Memory B cell (primary cell): ENCODE measurements around the gene ANXA11.
"Not testable (repeated sequence)": the region's sequence is repeated elsewhere in the genome, so short reads cannot be mapped to it uniquely, and the experiment has no call there.

ENCODE experiments used
- ATAC-seq: fragments of 150-1000 bp; cut with Tn5 transposase; 2 replicates; pipeline ENCODE4 v1.10.0; 2021; ENCODE audit warnings: low read depth, mild to moderate bottlenecking, moderate library complexity
- DNase-seq, 2 donors: peaks; one replicate each; pipeline ENCODE4 v3.0.0; 2022; ENCODE audit warnings: low spot score in 2 of 2
- H3K27ac Mint-ChIP-seq: one replicate; pipeline ENCODE4 v1.8.0; 2022; ENCODE audit warnings: mild to moderate bottlenecking, moderate library complexity, mixed read lengths
- H3K27me3 Mint-ChIP-seq: one replicate; pipeline ENCODE4 v1.8.0; 2022; ENCODE audit warnings: mixed read lengths
- H3K36me3 Mint-ChIP-seq: one replicate; pipeline ENCODE4 v1.8.0; 2022; ENCODE audit warnings: mild to moderate bottlenecking, mixed read lengths
- H3K4me1 Mint-ChIP-seq: one replicate; pipeline ENCODE4 v1.8.0; 2022; ENCODE audit warnings: mixed read lengths
- H3K4me3 Mint-ChIP-seq: one replicate; pipeline ENCODE4 v1.8.0; 2022; ENCODE audit warnings: mild to moderate bottlenecking, moderate library complexity, mixed read lengths
- H3K9me3 Mint-ChIP-seq: one replicate; pipeline ENCODE4 v1.8.0; 2022; ENCODE audit warnings: mixed read lengths

Gene ANXA11

DNA sequence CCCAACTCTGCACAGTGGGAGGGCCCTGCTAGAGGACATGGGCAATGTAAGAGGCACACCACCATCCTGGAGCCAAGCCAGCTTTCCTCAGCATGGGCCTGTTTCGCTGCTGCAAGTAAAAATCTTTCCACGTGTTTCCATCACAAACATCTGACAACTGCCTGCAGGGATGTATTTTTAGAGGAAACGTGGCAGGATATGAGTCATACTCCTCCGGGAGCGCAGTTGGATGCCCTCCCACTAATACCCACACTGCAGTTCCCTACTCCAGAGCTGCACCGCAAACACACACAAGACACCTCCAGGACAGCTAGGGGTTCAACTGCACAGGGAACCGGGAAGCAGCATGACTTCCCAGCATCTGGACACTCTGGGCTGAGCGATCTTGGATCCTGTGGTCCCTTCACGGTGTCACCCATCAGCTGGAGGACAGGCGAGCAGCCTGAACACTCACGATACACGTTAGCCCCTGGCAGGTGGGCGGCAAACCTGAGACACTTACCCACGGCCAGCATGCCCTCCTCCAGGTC, 46.7 kb downstream of the ANXA11 start:
- no peaks in the 10 kb centered on the region for H3K4me1 Mint-ChIP-seq
- DNase-seq (no peak), ATAC-seq (no peak)
- H3K4me3 Mint-ChIP-seq: no peak overlapping the region
- peak overlapping the region; percentile 86 for H3K27ac Mint-ChIP-seq
- H3K9me3 Mint-ChIP-seq: no peaks in the 10 kb centered on the region
- no peaks in the 10 kb centered on the region for H3K27me3 Mint-ChIP-seq
- H3K36me3 Mint-ChIP-seq: peaks cover 65% of the 10 kb centered on the region

DNA sequence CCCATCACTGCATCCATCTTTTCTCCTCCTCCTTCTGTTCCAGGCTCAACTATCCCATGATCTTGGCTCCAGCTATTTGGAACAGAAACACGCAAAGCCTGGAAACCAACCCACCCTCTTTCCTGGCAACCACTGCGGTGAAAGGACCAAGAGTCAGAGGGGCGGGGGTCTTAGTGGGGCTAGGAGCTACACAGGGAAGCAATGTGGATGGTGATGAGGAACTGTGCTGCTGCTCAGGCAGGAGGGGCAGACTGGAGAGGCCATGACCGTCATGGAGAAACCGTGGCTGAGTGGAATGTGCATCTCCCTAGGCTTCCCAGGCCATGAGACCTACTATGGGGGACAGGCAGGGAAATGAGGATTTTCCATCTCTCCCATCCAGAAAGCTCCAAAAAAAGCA, 47.2 kb downstream of the ANXA11 start:
- peaks cover 64% of the 10 kb centered on the region for H3K36me3 Mint-ChIP-seq
- H3K9me3 Mint-ChIP-seq: no peaks in the 10 kb centered on the region
- H3K4me1 Mint-ChIP-seq: no peaks in the 10 kb centered on the region
- DNase-seq (no peak), ATAC-seq (no peak)
- no peak overlapping the region for H3K4me3 Mint-ChIP-seq
- no peaks in the 10 kb centered on the region for H3K27me3 Mint-ChIP-seq
- peak overlapping the region; percentile 70 for H3K27ac Mint-ChIP-seq

DNA sequence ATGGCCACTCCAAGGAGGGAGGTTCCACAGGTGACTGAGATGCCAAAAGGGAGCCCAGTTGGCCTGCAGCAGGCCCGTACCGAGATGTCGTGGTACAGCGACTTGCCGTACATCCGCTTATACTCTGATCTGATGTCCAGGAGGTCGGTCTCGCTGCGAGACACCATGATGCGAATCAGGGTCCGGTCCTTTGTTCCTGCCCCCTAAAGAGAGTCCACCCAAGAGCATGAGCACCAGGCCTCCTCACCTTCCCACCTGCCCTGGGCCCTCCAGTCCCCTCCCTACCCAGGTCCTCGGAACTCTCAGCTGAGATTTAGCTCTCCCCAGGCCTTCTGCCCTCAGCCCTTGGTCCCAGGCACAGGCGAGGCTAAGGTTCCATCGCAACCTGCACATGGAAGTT, 47.8 kb downstream of the ANXA11 start:
- H3K9me3 Mint-ChIP-seq: no peaks in the 10 kb centered on the region
- no peak overlapping the region for H3K4me3 Mint-ChIP-seq
- ATAC-seq (no peak), DNase-seq (no peak)
- peak overlapping the region; percentile 70 for H3K27ac Mint-ChIP-seq
- H3K4me1 Mint-ChIP-seq: no peaks in the 10 kb centered on the region
- H3K27me3 Mint-ChIP-seq: no peaks in the 10 kb centered on the region
- H3K36me3 Mint-ChIP-seq: peaks cover 64% of the 10 kb centered on the region

DNA sequence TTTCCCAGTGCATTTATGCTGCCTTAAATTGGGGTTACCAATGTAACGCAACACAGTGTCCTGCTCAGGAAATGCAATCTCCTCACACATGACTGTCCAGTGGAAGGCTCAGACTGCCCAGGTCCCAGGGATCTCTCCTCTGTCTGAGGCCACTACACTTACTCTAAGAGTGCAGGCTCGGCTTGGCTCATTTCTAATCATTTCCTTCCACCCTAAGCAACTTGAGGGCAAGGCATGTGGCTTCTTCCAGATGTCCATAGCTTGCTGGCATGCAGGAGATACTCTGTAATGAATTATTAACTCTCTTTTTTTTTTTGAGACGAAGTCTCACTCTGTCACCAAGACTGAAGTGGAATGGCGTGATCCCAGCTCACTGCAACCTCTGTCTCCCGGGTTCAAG, 49.1 kb downstream of the ANXA11 start:
- no peak for DNase-seq
- H3K27me3 Mint-ChIP-seq: no peaks in the 10 kb centered on the region
- no peak for ATAC-seq
- no peaks in the 10 kb centered on the region for H3K4me1 Mint-ChIP-seq
- H3K4me3 Mint-ChIP-seq: no peak overlapping the region
- peaks cover 68% of the 10 kb centered on the region for H3K36me3 Mint-ChIP-seq
- H3K27ac Mint-ChIP-seq: peak overlapping the region; percentile 64
- no peaks in the 10 kb centered on the region for H3K9me3 Mint-ChIP-seq

DNA sequence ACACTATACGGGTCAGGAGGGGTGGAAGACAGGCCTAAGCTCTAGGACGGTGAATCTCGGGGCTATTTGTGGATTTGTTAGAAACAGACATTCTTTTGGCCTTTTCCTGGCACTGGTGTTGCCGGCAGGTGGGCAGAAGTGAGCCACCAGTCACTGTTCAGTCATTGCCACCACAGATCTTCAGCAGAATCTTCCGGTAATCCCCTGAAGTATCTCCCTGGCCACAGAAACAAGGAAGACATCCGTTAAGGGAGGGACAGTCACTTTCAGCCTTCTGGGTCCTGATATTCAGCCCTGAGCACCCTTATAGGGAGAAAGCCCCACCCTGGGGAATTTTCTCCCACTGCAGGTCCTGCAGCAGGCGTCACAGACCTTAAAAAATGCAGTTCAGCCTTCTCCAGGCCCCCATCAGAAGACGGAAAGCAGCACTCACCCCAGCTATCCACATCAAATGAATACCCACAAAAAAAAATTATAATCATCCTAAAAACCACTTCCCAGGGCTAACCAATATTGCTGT, 49.6 kb downstream of the ANXA11 start:
- H3K9me3 Mint-ChIP-seq: no peaks in the 10 kb centered on the region
- H3K27me3 Mint-ChIP-seq: no peaks in the 10 kb centered on the region
- no peak for DNase-seq
- no peaks in the 10 kb centered on the region for H3K4me1 Mint-ChIP-seq
- H3K4me3 Mint-ChIP-seq: no peak overlapping the region
- peaks cover 66% of the 10 kb centered on the region for H3K36me3 Mint-ChIP-seq
- no peak for ATAC-seq
- H3K27ac Mint-ChIP-seq: peak overlapping the region; percentile 64

DNA sequence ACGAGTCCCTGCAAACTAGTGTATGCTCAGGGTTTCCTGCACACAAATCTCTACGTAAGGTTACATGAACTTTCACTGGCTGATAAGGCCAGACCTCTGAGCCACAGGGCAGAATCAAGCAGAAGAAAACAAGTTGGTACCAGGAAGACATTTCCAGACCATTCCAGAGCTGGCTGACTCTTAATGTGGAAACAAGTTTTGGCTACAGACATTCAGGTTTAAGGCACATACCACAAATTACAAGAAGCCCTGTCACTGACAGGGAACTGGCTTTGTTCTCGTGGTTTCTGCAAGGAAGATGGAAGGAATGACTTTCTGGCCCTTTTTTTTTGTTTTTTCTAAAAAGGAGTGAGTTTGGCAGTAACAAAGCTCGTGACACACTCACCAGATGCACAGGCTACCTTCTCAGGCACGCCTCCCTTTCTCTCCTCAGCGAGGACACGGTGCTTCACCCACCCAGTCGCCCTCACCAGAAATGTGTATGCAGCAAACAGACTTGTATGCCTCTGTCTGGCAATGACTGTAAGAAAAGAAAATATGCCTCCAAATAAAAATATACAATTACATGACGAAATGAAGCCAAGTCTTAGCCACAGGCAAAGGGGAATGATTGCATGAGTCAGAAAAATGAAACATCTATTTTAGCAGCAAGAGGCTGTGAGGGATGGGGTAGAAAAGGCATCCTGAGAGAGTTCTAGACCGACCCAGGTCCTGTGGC, 50.2 kb downstream of the ANXA11 start:
- Mint-ChIP-seq H3K4me1 (no peaks in the 10 kb centered on the region), H3K27me3 (no peaks in the 10 kb centered on the region), H3K4me3 (no peak overlapping the region), H3K9me3 (no peaks in the 10 kb centered on the region), H3K36me3 (peaks cover 66% of the 10 kb centered on the region), H3K27ac (peak overlapping the region; percentile 64)
- ATAC-seq: no peak
- DNase-seq: no peak

DNA sequence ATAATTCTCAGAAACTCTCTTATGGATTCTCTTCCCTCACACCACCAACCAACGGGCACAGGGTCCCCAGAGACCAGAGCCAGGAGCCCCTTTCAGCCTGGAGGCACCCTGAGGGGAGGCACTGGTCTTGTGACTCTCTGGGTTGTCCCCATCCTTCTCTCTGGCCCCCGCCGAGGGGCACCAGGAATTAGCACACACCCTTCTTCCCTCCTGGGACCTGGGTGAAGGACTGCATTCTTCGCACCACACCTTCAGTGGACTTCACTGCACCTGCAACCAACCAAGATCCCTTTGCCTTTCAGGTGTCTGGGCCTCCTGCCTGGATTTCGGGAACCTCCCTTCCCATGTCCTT, 50.7 kb downstream of the ANXA11 start:
- Mint-ChIP-seq H3K4me1 (no peaks in the 10 kb centered on the region), H3K36me3 (peaks cover 61% of the 10 kb centered on the region), H3K9me3 (no peaks in the 10 kb centered on the region), H3K4me3 (no peak overlapping the region), H3K27ac (no peak overlapping the region), H3K27me3 (no peaks in the 10 kb centered on the region)
- no peak for ATAC-seq
- no peak for DNase-seq

DNA sequence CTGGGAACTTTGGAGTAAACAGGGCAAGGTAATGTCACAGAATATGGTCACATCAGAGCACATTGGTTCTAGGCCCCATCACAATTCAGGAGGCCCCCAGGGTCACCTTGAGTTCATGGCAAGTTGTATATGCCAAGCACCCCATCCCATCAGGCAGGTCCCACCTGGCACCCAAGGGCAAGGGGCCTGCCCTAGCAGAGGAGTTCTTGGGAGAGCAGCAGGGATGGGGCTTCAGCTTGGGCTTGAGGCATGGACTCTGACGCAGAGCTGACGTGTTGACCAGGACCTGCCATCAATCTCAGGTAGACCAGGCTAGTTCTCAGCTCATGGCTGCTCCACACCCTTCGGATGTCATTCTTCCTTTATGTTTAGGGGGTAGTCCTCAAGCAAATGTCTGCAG, 51.9 kb downstream of the ANXA11 start:
- H3K4me1 Mint-ChIP-seq: no peaks in the 10 kb centered on the region
- H3K9me3 Mint-ChIP-seq: no peaks in the 10 kb centered on the region
- H3K36me3 Mint-ChIP-seq: peaks cover 60% of the 10 kb centered on the region
- DNase-seq (no peak), ATAC-seq (no peak)
- H3K27me3 Mint-ChIP-seq: no peaks in the 10 kb centered on the region
- no peak overlapping the region for H3K27ac Mint-ChIP-seq
- no peak overlapping the region for H3K4me3 Mint-ChIP-seq

DNA sequence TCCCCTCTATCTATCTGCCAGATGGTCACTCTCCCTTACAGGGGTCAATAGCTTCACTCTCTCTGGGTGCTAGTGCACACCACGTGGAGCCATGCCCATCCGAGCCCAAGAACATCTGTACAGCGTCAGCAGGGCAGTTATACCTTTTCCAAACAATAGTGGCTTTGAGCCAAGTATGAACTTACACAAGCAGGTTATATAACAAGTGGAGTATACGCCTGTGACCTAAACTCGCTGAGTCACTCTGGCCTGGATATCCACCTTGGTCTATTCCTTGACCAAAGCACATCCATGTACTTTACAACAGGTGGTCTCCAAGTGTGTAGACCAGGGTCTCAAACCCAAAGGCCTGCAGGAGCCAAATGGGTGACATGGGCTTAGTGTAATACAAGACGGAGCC, 52.5 kb downstream of the ANXA11 start:
- Mint-ChIP-seq H3K36me3 (peaks cover 54% of the 10 kb centered on the region), H3K9me3 (no peaks in the 10 kb centered on the region), H3K4me3 (no peak overlapping the region), H3K4me1 (no peaks in the 10 kb centered on the region), H3K27me3 (no peaks in the 10 kb centered on the region), H3K27ac (peak overlapping the region; percentile 64)
- DNase-seq: no peak
- no peak for ATAC-seq

DNA sequence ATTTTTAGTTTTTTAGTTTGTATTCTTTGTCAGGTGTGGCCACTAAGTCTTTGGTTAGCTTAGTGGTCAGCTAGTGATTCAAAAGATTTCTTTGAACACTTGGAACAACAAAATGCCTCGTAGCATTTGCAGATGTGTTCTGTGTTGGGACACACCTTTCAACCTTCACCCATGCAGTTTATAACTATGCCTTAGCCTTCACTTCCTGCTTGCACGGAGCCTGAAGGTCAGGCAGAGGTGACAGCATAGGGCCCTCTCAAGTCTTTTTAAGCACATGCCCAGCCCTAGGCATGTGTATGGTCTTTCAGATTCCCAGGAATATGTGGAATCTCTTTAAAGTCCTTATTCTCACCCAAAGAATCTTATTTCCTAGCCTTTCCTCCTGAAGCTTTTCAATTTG, 55.2 kb downstream of the ANXA11 start:
- Mint-ChIP-seq H3K4me3 (no peak overlapping the region), H3K36me3 (peaks cover 34% of the 10 kb centered on the region), H3K9me3 (no peaks in the 10 kb centered on the region), H3K4me1 (peaks cover 4% of the 10 kb centered on the region), H3K27ac (peak overlapping the region; percentile 74), H3K27me3 (no peaks in the 10 kb centered on the region)
- DNase-seq: no peak
- no peak for ATAC-seq

DNA sequence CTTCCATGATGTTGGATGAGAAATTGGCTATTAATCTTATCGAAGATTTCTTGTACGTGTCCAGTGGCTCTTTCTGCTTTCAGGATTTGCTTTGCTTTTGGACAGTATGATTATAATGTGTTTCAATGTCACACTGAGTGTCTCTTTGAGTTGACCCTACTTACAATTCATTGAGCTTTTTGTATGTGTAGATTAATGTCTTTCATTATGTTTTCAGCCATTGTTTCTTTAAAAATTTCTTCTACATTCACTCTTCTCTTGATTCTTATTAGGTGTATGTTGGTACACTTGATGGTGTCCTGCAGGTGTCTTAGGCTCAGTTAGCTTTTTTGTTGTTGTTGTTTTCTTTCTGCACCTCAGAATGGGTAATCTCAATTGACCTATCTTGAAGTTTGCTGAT, 56.2 kb downstream of the ANXA11 start:
- no peak overlapping the region for H3K27ac Mint-ChIP-seq
- H3K9me3 Mint-ChIP-seq: no peaks in the 10 kb centered on the region
- ATAC-seq (no peak), DNase-seq (no peak)
- peaks cover 28% of the 10 kb centered on the region for H3K36me3 Mint-ChIP-seq
- H3K4me3 Mint-ChIP-seq: no peak overlapping the region
- peaks cover 11% of the 10 kb centered on the region for H3K4me1 Mint-ChIP-seq
- no peaks in the 10 kb centered on the region for H3K27me3 Mint-ChIP-seq

DNA sequence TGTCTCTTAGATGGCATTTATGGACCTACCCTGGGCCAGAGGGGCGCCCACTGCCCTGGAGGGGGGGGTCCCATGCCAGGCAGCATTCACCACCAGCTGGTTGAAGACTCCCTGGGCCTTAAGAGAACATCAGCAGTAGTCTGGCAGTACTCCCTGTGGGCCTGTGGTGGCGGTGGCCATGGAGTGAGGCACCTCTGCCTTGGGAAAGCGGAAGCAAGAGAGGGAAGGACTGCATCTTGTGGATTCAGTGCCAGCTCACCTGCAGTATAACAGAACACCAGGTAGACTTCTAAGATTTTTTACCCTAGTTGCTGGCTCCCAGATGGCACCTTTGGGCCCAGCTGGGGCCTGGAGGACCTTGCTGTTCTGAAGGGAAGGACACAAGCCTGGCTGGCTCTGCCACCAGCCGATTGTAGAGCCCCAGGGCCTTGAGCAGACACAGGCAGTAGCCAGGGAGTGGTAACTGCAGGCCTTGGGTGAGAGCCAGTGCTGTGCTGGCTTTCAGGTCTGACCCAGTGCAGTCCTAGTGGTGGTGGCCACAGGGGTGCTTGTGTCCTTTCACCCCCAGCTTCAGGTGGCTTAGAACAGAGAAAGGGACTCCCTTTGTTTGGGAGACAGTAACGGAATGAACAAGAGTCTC, 57.1 kb downstream of the ANXA11 start:
- Mint-ChIP-seq H3K27ac (peak overlapping the region; percentile 3), H3K4me3 (no peak overlapping the region), H3K9me3 (no peaks in the 10 kb centered on the region), H3K27me3 (no peaks in the 10 kb centered on the region), H3K36me3 (peaks cover 24% of the 10 kb centered on the region), H3K4me1 (peaks cover 11% of the 10 kb centered on the region)
- DNase-seq (no peak), ATAC-seq (no peak)

DNA sequence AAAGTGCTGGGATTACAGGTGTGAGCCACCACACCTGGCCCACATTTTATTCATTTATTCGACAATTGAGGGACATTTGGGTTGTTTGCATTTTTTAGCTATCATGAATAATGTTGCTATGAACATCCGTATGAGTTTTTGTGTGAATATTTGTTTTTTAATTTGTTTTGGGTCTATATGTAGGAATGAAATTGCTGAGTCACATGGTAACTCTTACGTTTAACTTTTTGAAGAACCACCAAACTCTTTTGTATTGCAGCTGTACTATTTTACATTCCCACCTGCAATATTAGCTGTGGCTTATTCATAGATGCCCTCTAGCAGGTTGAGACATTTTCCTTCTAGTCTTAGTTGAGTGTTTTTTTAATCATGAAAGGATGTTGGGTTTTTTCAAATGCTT, 58.4 kb downstream of the ANXA11 start:
- DNase-seq: no peak
- no peak overlapping the region for H3K4me3 Mint-ChIP-seq
- no peaks in the 10 kb centered on the region for H3K27me3 Mint-ChIP-seq
- H3K4me1 Mint-ChIP-seq: peaks cover 11% of the 10 kb centered on the region
- H3K36me3 Mint-ChIP-seq: peaks cover 16% of the 10 kb centered on the region
- no peak for ATAC-seq
- no peaks in the 10 kb centered on the region for H3K9me3 Mint-ChIP-seq
- H3K27ac Mint-ChIP-seq: no peak overlapping the region

DNA sequence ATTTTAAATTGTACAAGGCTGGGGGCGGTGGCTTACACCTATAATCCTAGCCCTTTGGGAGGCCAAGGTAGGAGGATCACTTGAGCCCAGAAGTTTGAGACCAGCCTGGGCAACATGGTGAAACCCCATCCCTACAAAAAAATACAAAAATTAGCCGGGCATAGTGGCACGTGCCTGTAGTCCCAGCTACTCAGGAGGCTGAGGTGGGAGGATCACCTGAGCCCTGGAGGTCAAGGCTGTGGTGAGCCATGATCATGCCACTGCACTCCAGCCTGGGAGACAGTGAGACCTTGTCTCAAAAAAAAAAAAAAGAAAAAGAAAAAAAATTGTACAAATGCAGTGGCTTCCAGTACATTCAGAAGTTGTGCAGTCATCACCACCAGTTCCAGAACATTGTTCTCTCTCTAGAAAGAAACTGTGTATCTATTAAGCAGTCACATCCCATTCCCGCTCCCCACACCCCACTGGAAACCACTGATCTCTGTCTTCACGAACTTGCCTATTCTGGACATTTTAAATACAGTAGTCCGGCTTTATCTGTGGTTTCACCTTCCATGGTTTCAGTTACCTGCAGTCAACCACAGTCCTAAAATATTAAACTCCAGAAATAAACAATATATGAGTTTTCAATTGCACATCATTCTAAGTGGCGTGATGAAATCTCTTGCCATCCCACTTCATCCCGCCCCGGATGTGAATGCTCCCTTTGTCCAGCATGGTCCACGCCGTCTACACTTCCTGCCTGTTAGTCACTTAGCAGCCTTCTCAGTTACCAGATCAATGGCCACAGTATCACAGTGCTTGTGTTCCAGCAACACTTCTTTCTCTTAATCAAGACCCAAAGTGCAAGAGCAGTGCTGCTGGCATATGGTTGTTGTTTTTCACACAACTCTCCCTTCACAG, 59.7 kb downstream of the ANXA11 start:
- ATAC-seq, H3K9me3 Mint-ChIP-seq, H3K4me3 Mint-ChIP-seq, H3K36me3 Mint-ChIP-seq, DNase-seq, H3K27me3 Mint-ChIP-seq: not testable (repeated sequence)
- Mint-ChIP-seq H3K4me1 (peaks cover 11% of the 10 kb centered on the region), H3K27ac (peak overlapping the region; percentile 68)
